SH-SY5Y (cell line): ENCODE measurements around the gene ZNF302.

Experiments
- GATA2 ChIP-seq: IDR thresholded peaks from 2 replicates; pipeline ENCODE4 v1.6.1; 2011; ENCODE audit warnings: mild to moderate bottlenecking, low read depth, low read length
- GATA3 ChIP-seq: IDR thresholded peaks from 2 replicates; pipeline ENCODE4 v1.6.1; 2011; ENCODE audit warnings: low read depth, mild to moderate bottlenecking, low read length, moderate library complexity

GRCh38 chr19:34722353-34722752, 44.9 kb downstream of the ZNF302 start:
- TF ChIP-seq GATA2 (no peak), GATA3 (no peak)
